ENCODE results near the gene MEST.
"Not testable (repeated sequence)": the region's sequence is repeated elsewhere in the genome, so short reads cannot be mapped to it uniquely, and the experiment has no call there.

Gene MEST

DNA sequence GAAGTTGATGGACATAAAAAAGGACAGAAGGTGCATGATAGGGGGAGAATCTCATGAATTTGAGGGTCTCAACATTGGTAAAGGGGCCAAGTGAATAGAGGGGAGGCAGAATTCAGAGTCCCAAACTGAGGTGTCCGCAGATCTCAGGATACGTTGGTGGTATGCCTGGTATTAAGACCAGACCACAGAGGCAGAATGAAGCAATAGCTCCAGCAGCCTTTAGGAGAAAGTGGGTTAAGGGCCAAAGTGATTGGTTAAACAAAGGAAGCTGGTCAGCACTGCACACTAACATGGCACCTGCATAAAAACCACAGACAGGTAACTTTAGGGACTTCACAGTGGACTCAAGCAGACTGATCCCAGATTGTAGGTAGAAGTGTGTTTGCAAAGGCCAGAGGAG is 37.5 kb downstream of the MEST start:
- no peak overlapping the region for H3K9ac ChIP-seq (ENCODE audit: low read length)
- no peak overlapping the region for H2AFZ ChIP-seq (ENCODE audit: low read depth, low read length)
- no peak overlapping the region for H3K4me2 ChIP-seq (ENCODE audit: low read length)
- H3K27me3 ChIP-seq (ENCODE audit: low read depth, low read length), result no peaks in the 10 kb centered on the region
- no peak overlapping the region for H3K27ac ChIP-seq (ENCODE audit: low read length)
- no peak overlapping the region for H3K4me3 ChIP-seq (ENCODE audit: low read length)
- H3K9me3 ChIP-seq (ENCODE audit: insufficient read depth, low read length), result no peaks in the 10 kb centered on the region
- no peaks in the 10 kb centered on the region for H4K20me1 ChIP-seq (ENCODE audit: insufficient read depth, low read length)
- no peak for TF ChIP-seq EZH2phosphoT487 (IDR thresholded peaks at IDR 0.05; ENCODE audit: low read depth)
- no peaks in the 10 kb centered on the region for H3K36me3 ChIP-seq (replicated peaks; ENCODE audit: low read depth, low read length)
- H3K79me2 ChIP-seq (ENCODE audit: low read length), result no peaks in the 10 kb centered on the region
- H3K4me1 ChIP-seq (ENCODE audit: low read length), result no peaks in the 10 kb centered on the region

DNA sequence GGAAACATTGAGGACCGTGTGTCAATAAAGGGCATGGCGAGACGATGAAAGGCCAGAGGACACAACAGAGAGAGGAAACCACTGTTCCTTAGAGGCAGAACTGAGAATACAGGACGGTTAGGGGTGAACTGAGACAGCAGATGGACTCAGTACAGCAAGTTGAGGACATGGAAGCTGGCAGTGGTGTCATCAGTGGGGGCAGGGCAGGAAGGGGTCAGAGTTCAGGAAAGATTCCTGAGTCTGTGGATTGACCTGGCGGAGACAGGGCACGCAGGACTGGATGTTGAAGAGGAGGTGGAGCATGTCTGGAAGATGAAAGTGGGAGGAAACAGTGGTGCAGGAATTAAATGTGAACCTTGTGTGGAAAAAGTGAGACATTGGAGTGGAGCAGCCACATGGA is 46.0 kb downstream of the MEST start:
- not testable (repeated sequence) for H3K27ac ChIP-seq (ENCODE audit: low read length); H3K4me3 ChIP-seq (ENCODE audit: low read length); H3K9ac ChIP-seq (ENCODE audit: low read length); H3K79me2 ChIP-seq (ENCODE audit: low read length); H2AFZ ChIP-seq (ENCODE audit: low read depth, low read length); H3K27me3 ChIP-seq (ENCODE audit: low read depth, low read length); H3K4me1 ChIP-seq (ENCODE audit: low read length); H3K9me3 ChIP-seq (ENCODE audit: insufficient read depth, low read length); H3K4me2 ChIP-seq (ENCODE audit: low read length); H3K36me3 ChIP-seq (replicated peaks; ENCODE audit: low read depth, low read length); H4K20me1 ChIP-seq (ENCODE audit: insufficient read depth, low read length)

DNA sequence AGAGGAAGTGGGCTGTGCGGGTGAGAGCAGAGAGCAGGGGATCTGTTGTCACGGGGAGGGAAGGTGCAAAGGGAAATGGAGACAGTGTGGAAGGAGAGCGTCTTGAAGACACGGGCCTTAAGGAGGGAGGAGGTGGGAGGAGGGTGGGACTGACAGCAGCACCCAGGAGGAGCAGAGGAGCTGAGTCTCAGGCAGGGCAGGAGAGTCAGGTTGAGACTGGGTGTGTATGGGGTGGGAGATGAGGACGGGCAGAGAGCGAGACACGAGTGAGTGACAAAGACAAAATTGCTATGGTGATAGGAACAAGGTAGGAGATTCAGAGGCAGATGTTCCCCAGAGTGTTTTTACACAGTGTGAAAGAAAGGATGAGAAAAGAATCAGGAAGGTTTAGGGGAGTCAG is 49.4 kb downstream of the MEST start:
- not testable (repeated sequence) for H3K9me3 ChIP-seq (ENCODE audit: insufficient read depth, low read length); H3K79me2 ChIP-seq (ENCODE audit: low read length); H3K36me3 ChIP-seq (replicated peaks; ENCODE audit: low read depth, low read length); H3K27ac ChIP-seq (ENCODE audit: low read length); H3K4me2 ChIP-seq (ENCODE audit: low read length); H2AFZ ChIP-seq (ENCODE audit: low read depth, low read length); H3K9ac ChIP-seq (ENCODE audit: low read length); H4K20me1 ChIP-seq (ENCODE audit: insufficient read depth, low read length); H3K4me3 ChIP-seq (ENCODE audit: low read length); H3K4me1 ChIP-seq (ENCODE audit: low read length); H3K27me3 ChIP-seq (ENCODE audit: low read depth, low read length)

DNA sequence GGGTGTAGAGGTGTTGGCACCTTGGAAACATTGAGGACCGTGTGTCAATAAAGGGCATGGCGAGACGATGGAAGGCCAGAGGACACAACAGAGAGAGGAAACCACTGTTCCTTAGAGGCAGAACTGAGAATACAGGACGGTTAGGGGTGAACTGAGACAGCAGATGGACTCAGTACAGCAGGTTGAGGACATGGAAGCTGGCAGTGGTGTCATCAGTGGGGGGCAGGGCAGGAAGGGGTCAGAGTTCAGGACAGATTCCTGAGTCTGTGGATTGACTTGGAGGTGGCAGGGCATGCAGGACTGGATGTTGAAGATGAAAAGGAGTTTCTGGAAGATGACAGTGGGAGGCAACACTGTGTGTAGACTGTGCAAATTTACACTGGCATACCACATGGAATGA is 50.4 kb downstream of the MEST start:
- H3K4me3 ChIP-seq (ENCODE audit: low read length); H3K27ac ChIP-seq (ENCODE audit: low read length); H3K4me2 ChIP-seq (ENCODE audit: low read length); H3K27me3 ChIP-seq (ENCODE audit: low read depth, low read length); H3K9me3 ChIP-seq (ENCODE audit: insufficient read depth, low read length); H4K20me1 ChIP-seq (ENCODE audit: insufficient read depth, low read length); H2AFZ ChIP-seq (ENCODE audit: low read depth, low read length); H3K9ac ChIP-seq (ENCODE audit: low read length); H3K4me1 ChIP-seq (ENCODE audit: low read length); H3K36me3 ChIP-seq (replicated peaks; ENCODE audit: low read depth, low read length); H3K79me2 ChIP-seq (ENCODE audit: low read length): not testable (repeated sequence)

DNA sequence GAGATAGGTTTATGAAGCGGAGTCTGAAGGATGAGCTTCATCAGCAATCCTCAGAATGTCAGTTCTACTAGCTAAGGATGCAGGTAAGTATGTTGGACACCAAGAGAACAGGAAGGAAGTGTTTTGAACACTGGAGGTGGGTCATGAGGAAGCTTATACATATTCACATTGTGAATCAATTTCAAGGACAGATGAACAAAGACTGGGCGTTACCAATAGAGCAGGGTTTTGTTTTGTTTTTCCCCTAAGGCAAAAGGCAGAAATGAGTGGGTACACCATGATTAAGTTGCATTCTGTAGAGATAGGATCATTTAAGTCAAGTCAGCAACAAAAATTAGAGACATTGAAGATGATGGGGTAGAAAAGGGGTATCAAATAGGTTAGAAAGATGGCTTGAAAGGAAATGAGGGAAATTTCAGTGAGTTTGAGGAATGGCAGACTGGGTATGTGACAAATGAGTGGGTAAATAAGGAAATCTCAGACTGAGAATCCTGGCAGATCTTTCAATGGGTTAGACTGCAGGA is 51.7 kb downstream of the MEST start:
- Histone ChIP-seq H4K20me1 (ENCODE audit: insufficient read depth, low read length) (no peaks in the 10 kb centered on the region), H2AFZ (ENCODE audit: low read depth, low read length) (no peak overlapping the region), H3K4me3 (ENCODE audit: low read length) (no peak overlapping the region), H3K79me2 (ENCODE audit: low read length) (no peaks in the 10 kb centered on the region), H3K9me3 (ENCODE audit: insufficient read depth, low read length) (no peaks in the 10 kb centered on the region), H3K4me2 (ENCODE audit: low read length) (no peak overlapping the region), H3K36me3 (replicated peaks; ENCODE audit: low read depth, low read length) (no peaks in the 10 kb centered on the region), H3K4me1 (ENCODE audit: low read length) (peaks cover under 1% of the 10 kb centered on the region; the same call in 1 of the 2 replicates), H3K27ac (ENCODE audit: low read length) (no peak overlapping the region), H3K27me3 (ENCODE audit: low read depth, low read length) (no peaks in the 10 kb centered on the region), H3K9ac (ENCODE audit: low read length) (no peak overlapping the region)
- TF ChIP-seq, protein P1, sequence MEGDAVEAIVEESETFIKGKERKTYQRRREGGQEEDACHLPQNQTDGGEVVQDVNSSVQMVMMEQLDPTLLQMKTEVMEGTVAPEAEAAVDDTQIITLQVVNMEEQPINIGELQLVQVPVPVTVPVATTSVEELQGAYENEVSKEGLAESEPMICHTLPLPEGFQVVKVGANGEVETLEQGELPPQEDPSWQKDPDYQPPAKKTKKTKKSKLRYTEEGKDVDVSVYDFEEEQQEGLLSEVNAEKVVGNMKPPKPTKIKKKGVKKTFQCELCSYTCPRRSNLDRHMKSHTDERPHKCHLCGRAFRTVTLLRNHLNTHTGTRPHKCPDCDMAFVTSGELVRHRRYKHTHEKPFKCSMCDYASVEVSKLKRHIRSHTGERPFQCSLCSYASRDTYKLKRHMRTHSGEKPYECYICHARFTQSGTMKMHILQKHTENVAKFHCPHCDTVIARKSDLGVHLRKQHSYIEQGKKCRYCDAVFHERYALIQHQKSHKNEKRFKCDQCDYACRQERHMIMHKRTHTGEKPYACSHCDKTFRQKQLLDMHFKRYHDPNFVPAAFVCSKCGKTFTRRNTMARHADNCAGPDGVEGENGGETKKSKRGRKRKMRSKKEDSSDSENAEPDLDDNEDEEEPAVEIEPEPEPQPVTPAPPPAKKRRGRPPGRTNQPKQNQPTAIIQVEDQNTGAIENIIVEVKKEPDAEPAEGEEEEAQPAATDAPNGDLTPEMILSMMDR (IDR thresholded peaks at IDR 0.05; ENCODE audit: low read depth, low read length), result no peak
- no peak for TF ChIP-seq EZH2phosphoT487 (IDR thresholded peaks at IDR 0.05; ENCODE audit: low read depth)

DNA sequence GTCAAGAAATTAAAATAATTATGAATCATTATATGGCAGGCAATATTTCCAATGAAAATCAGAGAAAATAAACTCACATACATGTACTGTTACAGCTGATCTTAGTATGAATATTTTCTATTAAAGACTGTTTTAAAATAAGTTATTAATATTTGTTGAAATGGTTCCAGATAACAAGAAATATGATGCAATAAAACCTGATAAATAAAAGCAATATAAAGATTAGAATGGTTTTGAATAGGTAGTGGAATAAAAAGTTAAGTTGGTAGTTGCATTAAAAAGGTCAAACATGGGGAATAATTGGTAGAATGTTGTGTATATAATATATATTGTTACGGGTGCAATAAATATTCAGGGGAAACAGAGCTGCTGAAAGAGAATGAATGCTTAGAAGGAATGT is 52.5 kb downstream of the MEST start:
- H3K27ac ChIP-seq (ENCODE audit: low read length), result no peak overlapping the region

More for the DNA sequence above, 52.5 kb downstream of the MEST start:
- no peak for TF ChIP-seq EZH2phosphoT487 (IDR thresholded peaks at IDR 0.05; ENCODE audit: low read depth)
- TF ChIP-seq, protein P1 (IDR thresholded peaks at IDR 0.05; ENCODE audit: low read depth, low read length), result no peak
- Histone ChIP-seq H3K9me3 (ENCODE audit: insufficient read depth, low read length) (no peaks in the 10 kb centered on the region), H4K20me1 (ENCODE audit: insufficient read depth, low read length) (no peaks in the 10 kb centered on the region), H3K4me1 (ENCODE audit: low read length) (no peaks in the 10 kb centered on the region), H3K4me3 (ENCODE audit: low read length) (no peak overlapping the region), H2AFZ (ENCODE audit: low read depth, low read length) (no peak overlapping the region), H3K36me3 (replicated peaks; ENCODE audit: low read depth, low read length) (no peaks in the 10 kb centered on the region), H3K9ac (ENCODE audit: low read length) (no peak overlapping the region), H3K79me2 (ENCODE audit: low read length) (no peaks in the 10 kb centered on the region), H3K4me2 (ENCODE audit: low read length) (no peak overlapping the region), H3K27me3 (ENCODE audit: low read depth, low read length) (no peaks in the 10 kb centered on the region)

Data from OCI-LY3 (cell line).